Ishikawa (cell line): Measurements from ENCODE around the gene NPTX1.
A peak's percentile ranks its signal among the peaks of the same experiment; 100 is the strongest.

Experiments
- CEBPB ChIP-seq: IDR thresholded peaks from 2 replicates; pipeline ENCODE4 v1.6.1; 2012
- CREB1 ChIP-seq: IDR thresholded peaks from 2 replicates; pipeline ENCODE4 v1.6.1; 2012; ENCODE audit warnings: low read depth
- EGR1 ChIP-seq: IDR thresholded peaks from 2 replicates; pipeline ENCODE4 v1.6.1; 2012
- EP300 ChIP-seq: IDR thresholded peaks from 2 replicates; pipeline ENCODE4 v1.6.1; 2012; ENCODE audit warnings: borderline replicate concordance
- FOXM1 ChIP-seq: IDR thresholded peaks from 2 replicates; pipeline ENCODE4 v1.6.1; 2012; ENCODE audit warnings: low read depth, borderline replicate concordance
- MAX ChIP-seq: IDR thresholded peaks from 2 replicates; pipeline ENCODE4 v1.6.1; 2012
- NFIC ChIP-seq: IDR thresholded peaks from 2 replicates; pipeline ENCODE4 v1.6.1; 2012
- RAD21 ChIP-seq: IDR thresholded peaks from 2 replicates; pipeline ENCODE4 v1.6.1; 2012; ENCODE audit warnings: low read depth
- REST ChIP-seq: IDR thresholded peaks from 2 replicates; pipeline ENCODE4 v1.6.1; 2012; ENCODE audit warnings: low read depth, mild to moderate bottlenecking
- TAF1 ChIP-seq: IDR thresholded peaks from 2 replicates; pipeline ENCODE4 v1.6.1; 2012; ENCODE audit warnings: low read depth, mild to moderate bottlenecking
- TCF12 ChIP-seq: IDR thresholded peaks from 2 replicates; pipeline ENCODE4 v1.6.1; 2012; ENCODE audit warnings: low read depth
- TEAD4 ChIP-seq: IDR thresholded peaks from 2 replicates; pipeline ENCODE4 v1.6.1; 2012
- USF1 ChIP-seq: IDR thresholded peaks from 2 replicates; pipeline ENCODE4 v1.6.1; 2012
- YY1 ChIP-seq: IDR thresholded peaks from 2 replicates; pipeline ENCODE4 v1.6.1; 2012; ENCODE audit warnings: low read depth
- ZBTB7A ChIP-seq: IDR thresholded peaks from 2 replicates; pipeline ENCODE4 v1.6.1; 2012; ENCODE audit warnings: low read depth

NPTX1 gene

GRCh38 chr17:80468781-80469493, 7.5 kb downstream of the NPTX1 start:
- TF ChIP-seq MAX, result no peak
- TF ChIP-seq TEAD4, result no peak
- TF ChIP-seq YY1, result no peak
- TF ChIP-seq CREB1, result no peak
- TF ChIP-seq REST, result no peak
- TF ChIP-seq FOXM1, result no peak
- no peak for TF ChIP-seq NFIC
- no peak for TF ChIP-seq CEBPB
- no peak for TF ChIP-seq RAD21
- no peak for TF ChIP-seq ZBTB7A
- no peak for TF ChIP-seq EP300
- no peak for TF ChIP-seq USF1
- no peak for TF ChIP-seq TCF12

GRCh38 chr17:80468242-80468641, 8.2 kb downstream of the NPTX1 start:
- TF ChIP-seq REST (peak; percentile 84), USF1 (no peak), FOXM1 (no peak)

GRCh38 chr17:80466188-80466705, 10.2 kb downstream of the NPTX1 start:
- TF ChIP-seq CEBPB (no peak), YY1 (no peak), MAX (no peak), CREB1 (no peak), ZBTB7A (no peak), TEAD4 (no peak), RAD21 (no peak), NFIC (no peak), USF1 (no peak), FOXM1 (no peak), REST (no peak), EGR1 (no peak), EP300 (no peak), TAF1 (no peak), TCF12 (no peak)

- no peak for TF ChIP-seq NFIC
- TF ChIP-seq CREB1, result no peak
- no peak for TF ChIP-seq MAX
- TF ChIP-seq TEAD4, result no peak
- no peak for TF ChIP-seq REST
- no peak for TF ChIP-seq CEBPB
- TF ChIP-seq USF1, result no peak
- no peak for TF ChIP-seq EP300
- TF ChIP-seq FOXM1, result no peak
- TF ChIP-seq EGR1, result no peak
- no peak for TF ChIP-seq TAF1
- TF ChIP-seq ZBTB7A, result no peak
- no peak for TF ChIP-seq TCF12
- TF ChIP-seq YY1, result no peak
- TF ChIP-seq RAD21, result no peak
Measured at GRCh38 chr17:80465327-80465974, 11.0 kb downstream of the NPTX1 start.
